ENCODE measurements around the gene KLB. TPM values are rescaled to one million over a fixed set of nuclear protein-coding genes. Genes with fewer than 3 reads are reported as not detected.
"Not testable (repeated sequence)": the region's sequence is repeated elsewhere in the genome, so short reads cannot be mapped to it uniquely, and the experiment has no call there.

Gene KLB
- total RNA-seq, 4 donors from 2014 or later, result under 0.01 TPM; not detected in 3

DNA sequence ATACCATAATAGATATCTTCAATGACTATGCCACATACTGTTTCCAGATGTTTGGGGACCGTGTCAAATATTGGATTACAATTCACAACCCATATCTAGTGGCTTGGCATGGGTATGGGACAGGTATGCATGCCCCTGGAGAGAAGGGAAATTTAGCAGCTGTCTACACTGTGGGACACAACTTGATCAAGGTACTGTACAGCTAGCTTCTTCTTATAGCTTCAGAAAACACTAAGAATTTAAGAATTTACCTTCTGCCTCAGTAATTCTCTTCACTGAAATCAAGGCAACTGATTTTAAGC is 805 bp downstream of the KLB start:
- no peaks in the 10 kb centered on the region for H3K9me3 ChIP-seq
- WGBS, result 100% methylated on average over 1 of the region's 1 CpG
- TF ChIP-seq POLR2A (IDR thresholded peaks at IDR 0.05; ENCODE audit: low read depth), result no peak
- TF ChIP-seq POLR2AphosphoS5 (IDR thresholded peaks at IDR 0.05), result no peak

DNA sequence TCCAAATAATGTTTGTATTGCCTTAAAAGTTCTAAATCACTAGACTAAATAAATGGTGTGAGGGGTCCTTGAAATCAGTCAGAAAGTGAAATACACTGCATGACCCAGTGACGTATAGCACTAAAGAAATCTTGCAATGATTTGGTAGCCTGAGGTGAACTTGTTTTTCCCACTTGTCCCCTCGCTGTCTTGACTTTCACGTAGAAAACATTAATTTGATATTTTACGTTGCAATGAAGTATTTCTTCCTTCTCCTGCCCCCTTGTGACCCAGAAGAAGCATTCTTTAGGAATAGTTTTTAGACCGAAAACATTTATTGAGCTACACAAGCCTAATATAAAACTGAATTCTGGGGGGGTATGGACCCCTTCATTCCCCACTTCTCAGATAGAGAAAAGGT is 3.7 kb downstream of the KLB start:
- Histone ChIP-seq H3K27me3 (peaks cover 0 to 3% (median 0%) of the 10 kb centered on the region in 4 donors), H3K36me3 (no peaks in the 10 kb centered on the region), H3K4me3 (no peak overlapping the region), H3K4me1 (no peaks in the 10 kb centered on the region), H3K9me3 (no peaks in the 10 kb centered on the region), H3K27ac (replicated peaks in 1 of 4) (no peak overlapping the region)
- WGBS, result 42% methylated on average over 5 of the region's 5 CpGs
- DNase-seq (ENCODE audit: extremely low spot score), result no peak
- TF ChIP-seq POLR2A (IDR thresholded peaks at IDR 0.05; ENCODE audit: low read depth) (no peak), EP300 (IDR thresholded peaks at IDR 0.05) (no peak), POLR2AphosphoS5 (IDR thresholded peaks at IDR 0.05) (no peak)
- TF ChIP-seq, protein P1, sequence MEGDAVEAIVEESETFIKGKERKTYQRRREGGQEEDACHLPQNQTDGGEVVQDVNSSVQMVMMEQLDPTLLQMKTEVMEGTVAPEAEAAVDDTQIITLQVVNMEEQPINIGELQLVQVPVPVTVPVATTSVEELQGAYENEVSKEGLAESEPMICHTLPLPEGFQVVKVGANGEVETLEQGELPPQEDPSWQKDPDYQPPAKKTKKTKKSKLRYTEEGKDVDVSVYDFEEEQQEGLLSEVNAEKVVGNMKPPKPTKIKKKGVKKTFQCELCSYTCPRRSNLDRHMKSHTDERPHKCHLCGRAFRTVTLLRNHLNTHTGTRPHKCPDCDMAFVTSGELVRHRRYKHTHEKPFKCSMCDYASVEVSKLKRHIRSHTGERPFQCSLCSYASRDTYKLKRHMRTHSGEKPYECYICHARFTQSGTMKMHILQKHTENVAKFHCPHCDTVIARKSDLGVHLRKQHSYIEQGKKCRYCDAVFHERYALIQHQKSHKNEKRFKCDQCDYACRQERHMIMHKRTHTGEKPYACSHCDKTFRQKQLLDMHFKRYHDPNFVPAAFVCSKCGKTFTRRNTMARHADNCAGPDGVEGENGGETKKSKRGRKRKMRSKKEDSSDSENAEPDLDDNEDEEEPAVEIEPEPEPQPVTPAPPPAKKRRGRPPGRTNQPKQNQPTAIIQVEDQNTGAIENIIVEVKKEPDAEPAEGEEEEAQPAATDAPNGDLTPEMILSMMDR (IDR thresholded peaks at IDR 0.05), result no peak
- intact Hi-C loops (cut with DNase I), result no loop called here

More for the DNA sequence above, 805 bp downstream of the KLB start:
- intact Hi-C loops (cut with DNase I), result no loop called here
- no peak overlapping the region for H3K4me3 ChIP-seq
- no peak overlapping the region for H3K27ac ChIP-seq (replicated peaks in 1 of 4)
- H3K4me1 ChIP-seq, result no peaks in the 10 kb centered on the region
- H3K36me3 ChIP-seq, result no peaks in the 10 kb centered on the region
- peak; percentile 78 for DNase-seq (ENCODE audit: extremely low spot score)
- H3K27me3 ChIP-seq, result peaks cover 0 to 3% (median 0%) of the 10 kb centered on the region in 4 donors

DNA sequence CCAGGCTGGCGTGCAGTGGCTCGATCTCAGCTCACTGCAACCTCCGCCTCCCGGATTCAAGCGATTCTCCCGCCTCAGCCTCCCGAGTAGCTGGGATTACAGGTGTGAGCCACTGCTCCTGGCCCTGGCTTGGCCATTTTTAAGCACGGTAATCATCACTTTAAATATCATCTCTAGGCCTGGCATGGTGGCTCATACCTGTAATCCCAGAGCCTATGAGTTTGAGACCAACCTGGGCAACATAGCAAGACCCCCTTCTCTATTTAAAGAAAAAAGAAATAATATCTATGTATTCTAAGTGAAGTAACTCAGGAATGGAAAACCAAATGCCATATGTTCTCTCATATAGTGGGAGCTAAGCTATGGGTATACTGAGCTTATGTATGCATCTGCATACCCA is 4.8 kb downstream of the KLB start:
- H3K36me3 ChIP-seq; intact Hi-C loops (cut with DNase I); H3K4me1 ChIP-seq; H3K27ac ChIP-seq (replicated peaks in 1 of 4); H3K27me3 ChIP-seq; H3K9me3 ChIP-seq; H3K4me3 ChIP-seq: not testable (repeated sequence)
- 90% methylated on average over 8 of the region's 8 CpGs for WGBS
- DNase-seq (ENCODE audit: extremely low spot score), result peak; percentile 12

DNA sequence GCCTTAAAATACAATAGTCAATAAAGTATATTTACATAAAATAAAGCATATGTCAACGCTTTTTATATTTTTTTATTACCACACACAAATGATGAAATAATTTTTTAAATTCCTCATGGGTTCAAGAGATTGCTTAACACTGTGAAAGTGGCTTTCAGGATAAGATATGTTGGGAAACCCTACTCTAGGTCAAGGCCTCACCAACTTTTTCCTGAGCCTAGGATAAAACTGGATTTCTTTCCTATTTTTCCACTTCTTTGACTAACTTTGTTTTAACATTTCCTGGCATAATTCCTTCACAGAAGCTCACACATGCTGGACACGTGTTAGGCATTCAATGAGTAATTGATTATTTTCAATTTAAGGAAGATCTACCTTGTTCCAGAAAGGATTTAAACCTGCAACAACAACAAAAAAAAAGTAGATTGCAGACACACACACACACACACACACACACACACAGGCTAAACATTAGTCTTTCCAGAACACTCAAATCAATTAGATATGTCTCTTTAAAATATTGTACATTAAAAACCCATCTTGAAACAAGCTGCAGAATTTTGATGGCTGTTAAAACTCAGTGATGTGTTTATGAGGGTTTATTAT is 9.1 kb downstream of the KLB start:
- Histone ChIP-seq H3K27me3 (no peaks in the 10 kb centered on the region), H3K4me1 (no peaks in the 10 kb centered on the region), H3K9me3 (no peaks in the 10 kb centered on the region), H3K36me3 (no peaks in the 10 kb centered on the region), H3K4me3 (no peak overlapping the region), H3K27ac (replicated peaks in 1 of 4) (no peak overlapping the region)
- DNase-seq (ENCODE audit: extremely low spot score), result no peak
- WGBS, result 59% methylated on average over 2 of the region's 2 CpGs
- TF ChIP-seq, protein P1 (IDR thresholded peaks at IDR 0.05), result no peak
- TF ChIP-seq EP300 (IDR thresholded peaks at IDR 0.05) (no peak), POLR2AphosphoS5 (IDR thresholded peaks at IDR 0.05) (no peak), POLR2A (IDR thresholded peaks at IDR 0.05; ENCODE audit: low read depth) (no peak)
- intact Hi-C loops (cut with DNase I), result no loop called here

DNA sequence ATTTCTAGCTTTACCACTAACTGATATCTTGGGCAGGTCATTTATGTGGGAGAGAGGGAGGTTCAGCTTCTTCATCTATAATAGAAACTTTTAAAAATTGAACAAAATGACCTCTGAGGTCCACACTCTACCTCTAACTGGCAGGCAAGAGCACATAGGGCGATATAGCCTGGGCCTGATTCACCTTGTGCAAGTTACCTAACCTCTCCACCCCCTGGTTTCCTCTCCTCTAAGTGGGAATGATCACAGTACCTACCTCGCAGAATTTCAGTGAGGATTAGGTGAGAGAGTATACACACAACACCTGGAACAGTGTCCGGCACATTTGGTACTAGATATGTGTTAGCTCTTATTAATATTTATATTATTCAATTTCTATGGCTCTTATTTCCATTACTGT is 15.5 kb downstream of the KLB start:
- H3K4me3 ChIP-seq, result no peak overlapping the region
- intact Hi-C loops (cut with DNase I), result no loop called here
- H3K9me3 ChIP-seq, result no peaks in the 10 kb centered on the region
- no peaks in the 10 kb centered on the region for H3K4me1 ChIP-seq
- H3K27ac ChIP-seq (replicated peaks in 1 of 4), result no peak overlapping the region
- no peak for DNase-seq (ENCODE audit: extremely low spot score)
- no peaks in the 10 kb centered on the region for H3K36me3 ChIP-seq
- 94% methylated on average over 3 of the region's 3 CpGs for WGBS
- TF ChIP-seq EP300 (IDR thresholded peaks at IDR 0.05) (no peak), POLR2AphosphoS5 (IDR thresholded peaks at IDR 0.05) (no peak), POLR2A (IDR thresholded peaks at IDR 0.05; ENCODE audit: low read depth) (no peak)
- TF ChIP-seq, protein P1 (IDR thresholded peaks at IDR 0.05), result no peak
- H3K27me3 ChIP-seq, result no peaks in the 10 kb centered on the region

DNA sequence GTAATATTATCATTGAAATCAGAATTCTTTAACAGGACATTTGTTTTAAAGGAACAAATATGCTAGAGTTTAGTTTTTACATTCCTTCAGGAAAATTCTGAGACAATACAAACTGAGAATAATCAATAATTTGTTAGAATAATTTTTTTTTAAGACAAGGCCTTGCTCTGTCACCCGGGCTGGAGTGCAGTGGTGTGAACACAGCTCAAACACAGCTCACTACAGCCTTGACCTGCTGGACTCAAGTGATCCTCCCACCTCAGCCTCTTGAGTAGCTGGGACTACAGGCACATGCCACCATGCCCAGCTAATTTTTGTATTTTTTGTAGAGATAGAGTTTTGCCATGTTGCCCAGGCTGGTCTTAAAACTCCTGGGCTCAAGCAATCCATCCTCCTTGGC is 18.6 kb downstream of the KLB start:
- H3K4me3 ChIP-seq; H3K27me3 ChIP-seq; H3K9me3 ChIP-seq; H3K27ac ChIP-seq (replicated peaks in 1 of 4); intact Hi-C loops (cut with DNase I); DNase-seq (ENCODE audit: extremely low spot score); H3K4me1 ChIP-seq; H3K36me3 ChIP-seq: not testable (repeated sequence)
- WGBS, result 100% methylated on average over 1 of the region's 1 CpG
